ENCODE results near the gene SLC13A2. TPM values are rescaled to one million over a fixed set of nuclear protein-coding genes. Genes with fewer than 3 reads are reported as not detected.

Gene SLC13A2
- total and polyA plus RNA-seq, 2 donors (not counting 3 experiments of a cell fraction or from before 2014, with no cell fraction given), result not detected

DNA sequence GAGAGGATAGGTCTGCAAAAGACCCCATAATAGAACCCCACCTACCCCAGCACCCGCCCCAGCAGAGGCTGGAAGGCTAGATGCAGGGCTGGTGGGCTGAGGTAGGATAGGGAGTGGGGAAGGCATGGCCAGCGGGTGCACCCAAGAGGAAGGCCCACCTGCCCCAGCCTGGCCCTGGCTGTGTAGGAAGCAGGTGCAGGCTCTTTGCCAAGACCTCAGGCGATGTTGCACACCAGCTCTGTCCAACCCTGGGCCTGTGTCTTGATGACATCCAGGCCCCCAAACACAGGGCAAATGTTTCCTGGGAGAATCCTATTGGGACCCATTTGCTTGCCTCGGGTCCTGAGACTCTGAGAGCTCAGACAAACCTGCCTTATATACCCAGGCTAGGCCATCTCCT is 66.8 kb downstream of the SLC13A2 start:
- DNase-seq (ENCODE audit: low read depth, low spot score), result no peak
- no peaks in the 10 kb centered on the region for H3K36me3 ChIP-seq (ENCODE audit: control insufficient read depth in 2 of 2, extremely low read depth in 1 of 2, insufficient read depth in 2 of 2, low read length in 2 of 2)
- ChIA-PET POLR2A (no interaction called here), CTCF (interaction anchor here (0.7 to 3.0 kb wide), 6 partner anchors 9 to 54 kb away, joined by 3 to 11 read pairs (median 4); no protein-coding TSS in a partner anchor)
- no TSS peak for BruUV-seq (replicated peaks)
- no peaks in the 10 kb centered on the region for H4K20me1 ChIP-seq (replicated peaks; ENCODE audit: control insufficient read depth, extremely low read depth, insufficient read depth, low read length)
- H3K9me3 ChIP-seq (replicated peaks; ENCODE audit: control insufficient read depth, insufficient read depth, low read length), result no peaks in the 10 kb centered on the region
- intact Hi-C loops (cut with micrococcal nuclease), result loop anchor here (1.0 kb wide), 1 partner anchor 46 kb away; no protein-coding TSS in a partner anchor
- H3K4me2 ChIP-seq (ENCODE audit: insufficient read depth, low read length), result no peak overlapping the region
- H3K27me3 ChIP-seq (ENCODE audit: control insufficient read depth in 2 of 2, insufficient read depth in 2 of 2, low read length in 2 of 2), result peaks cover 0 to 2% of the 10 kb centered on the region in 2 experiments
- H3K79me2 ChIP-seq (ENCODE audit: control insufficient read depth, insufficient read depth, low read length), result no peaks in the 10 kb centered on the region
- H3K9me1 ChIP-seq (replicated peaks; ENCODE audit: control insufficient read depth, extremely low read depth, insufficient read depth, low read length), result no peaks in the 10 kb centered on the region
- dilution Hi-C loops (cut with MboI; ENCODE audit: extremely low pct_ligation_motif_present, low sequenced_read_pairs), result no loop called here
- no peak for TF ChIP-seq GATA2 (IDR thresholded peaks at IDR 0.05; ENCODE audit: insufficient read depth, insufficient read length, low read depth, low read length)
- no peak for TF ChIP-seq JUN (IDR thresholded peaks at IDR 0.05; ENCODE audit: borderline replicate concordance, insufficient read depth, insufficient read length, low read depth)
- no peak overlapping the region for H3K27ac ChIP-seq (ENCODE audit: insufficient read depth, low read depth, low read length)
- no peaks in the 10 kb centered on the region for H3K4me1 ChIP-seq (ENCODE audit: control insufficient read depth, extremely low read depth, insufficient read depth, low read length)
- no peak overlapping the region for H3K4me3 ChIP-seq (replicated peaks in 1 of 3; ENCODE audit: insufficient read depth in 1 of 3, low read depth in 1 of 3, low read length in 3 of 3)
- H3K9ac ChIP-seq (replicated peaks; ENCODE audit: extremely low read depth, insufficient read depth, low read length), result no peak overlapping the region
- no peak overlapping the region for H2AFZ ChIP-seq (ENCODE audit: low read depth, low read length)
- no peak for FAIRE-seq

DNA sequence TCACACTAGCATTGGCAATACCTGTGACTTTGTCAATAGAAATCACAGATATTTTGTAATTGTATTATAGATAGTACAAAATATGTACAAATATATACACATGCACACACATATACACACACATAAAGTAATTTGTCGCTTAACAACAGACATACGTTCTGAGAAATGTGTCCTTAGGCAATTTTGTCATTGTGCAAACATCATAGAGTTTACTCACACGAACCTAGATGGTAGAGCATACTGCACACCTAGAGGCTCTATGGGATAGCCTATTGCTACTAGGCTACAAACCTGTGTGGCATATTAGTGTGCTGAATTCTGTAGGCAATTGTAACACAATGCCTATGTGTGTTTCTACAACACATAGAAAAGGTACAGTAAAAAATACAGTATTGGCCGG is 68.0 kb downstream of the SLC13A2 start:
- no peak for FAIRE-seq
- dilution Hi-C loops (cut with MboI; ENCODE audit: extremely low pct_ligation_motif_present, low sequenced_read_pairs), result no loop called here
- H2AFZ ChIP-seq (ENCODE audit: low read depth, low read length), result no peak overlapping the region
- H3K27me3 ChIP-seq (ENCODE audit: control insufficient read depth in 2 of 2, insufficient read depth in 2 of 2, low read length in 2 of 2), result peaks cover 0 to under 1% of the 10 kb centered on the region in 2 experiments
- no peak overlapping the region for H3K9ac ChIP-seq (replicated peaks; ENCODE audit: extremely low read depth, insufficient read depth, low read length)
- H4K20me1 ChIP-seq (replicated peaks; ENCODE audit: control insufficient read depth, extremely low read depth, insufficient read depth, low read length), result no peaks in the 10 kb centered on the region
- ChIA-PET CTCF (interaction anchor here (0.8 to 3.0 kb wide), 4 partner anchors 10 to 53 kb away, joined by 4 to 11 read pairs (median 4); no protein-coding TSS in a partner anchor), POLR2A (no interaction called here)
- no peaks in the 10 kb centered on the region for H3K36me3 ChIP-seq (ENCODE audit: control insufficient read depth in 2 of 2, extremely low read depth in 1 of 2, insufficient read depth in 2 of 2, low read length in 2 of 2)
- TF ChIP-seq FOS (IDR thresholded peaks at IDR 0.05; ENCODE audit: borderline replicate concordance, insufficient read depth, low read length) (no peak), GATA2 (IDR thresholded peaks at IDR 0.05; ENCODE audit: insufficient read depth, insufficient read length, low read depth, low read length) (no peak), JUN (IDR thresholded peaks at IDR 0.05; ENCODE audit: borderline replicate concordance, insufficient read depth, insufficient read length, low read depth) (no peak), MYC (IDR thresholded peaks at IDR 0.05; ENCODE audit: low read depth, low read length) (no peak), EZH2 (IDR thresholded peaks at IDR 0.05; ENCODE audit: borderline replicate concordance, low read depth, low read length, severe bottlenecking) (no peak)
- no peaks in the 10 kb centered on the region for H3K4me1 ChIP-seq (ENCODE audit: control insufficient read depth, extremely low read depth, insufficient read depth, low read length)
- H3K4me3 ChIP-seq (replicated peaks in 1 of 3; ENCODE audit: insufficient read depth in 1 of 3, low read depth in 1 of 3, low read length in 3 of 3), result no peak overlapping the region
- H3K27ac ChIP-seq (ENCODE audit: insufficient read depth, low read depth, low read length), result no peak overlapping the region
- BruUV-seq (replicated peaks), result no TSS peak
- no peak overlapping the region for H3K4me2 ChIP-seq (ENCODE audit: insufficient read depth, low read length)
- no peaks in the 10 kb centered on the region for H3K9me3 ChIP-seq (replicated peaks; ENCODE audit: control insufficient read depth, insufficient read depth, low read length)
- no peak for DNase-seq (ENCODE audit: low read depth, low spot score)
- H3K79me2 ChIP-seq (ENCODE audit: control insufficient read depth, insufficient read depth, low read length), result no peaks in the 10 kb centered on the region
- no peaks in the 10 kb centered on the region for H3K9me1 ChIP-seq (replicated peaks; ENCODE audit: control insufficient read depth, extremely low read depth, insufficient read depth, low read length)
- intact Hi-C loops (cut with micrococcal nuclease), result loop anchor here (1.0 kb wide), 1 partner anchor 11 kb away; no protein-coding TSS in a partner anchor
